ENCODE results near the gene ARHGEF26.

The ARHGEF26 gene

GRCh38 chr3:154115332-154115731, 5.9 kb upstream of the ARHGEF26 start:
- DNase-seq, result no peak

- peak; percentile 37 for DNase-seq
Observed at GRCh38 chr3:154119951-154120350, 1.2 kb upstream of the ARHGEF26 start.

GRCh38 chr3:154121701-154122551, 736 bp downstream of the ARHGEF26 start:
- DNase-seq, result peak; percentile 62

- DNase-seq, result no peak
Observed at GRCh38 chr3:154122552-154122911, 1.3 kb downstream of the ARHGEF26 start.

- DNase-seq, result no peak
Observed at GRCh38 chr3:154122912-154123559, 1.8 kb downstream of the ARHGEF26 start.

- DNase-seq, result no peak
Observed at GRCh38 chr3:154123906-154124305, 2.7 kb downstream of the ARHGEF26 start.

- no peak for DNase-seq
Observed at GRCh38 chr3:154125378-154126030, 4.3 kb downstream of the ARHGEF26 start.

- no peak for DNase-seq
Observed at GRCh38 chr3:154126651-154127050, 5.5 kb downstream of the ARHGEF26 start.

GRCh38 chr3:154129625-154130024, 8.4 kb downstream of the ARHGEF26 start:
- DNase-seq, result no peak

GRCh38 chr3:154130540-154130939, 9.3 kb downstream of the ARHGEF26 start:
- no peak for DNase-seq

GRCh38 chr3:154131830-154132229, 10.6 kb downstream of the ARHGEF26 start:
- DNase-seq, result peak; percentile 12

- DNase-seq, result peak; percentile 24
Observed at GRCh38 chr3:154132777-154133375, 11.7 kb downstream of the ARHGEF26 start.

- DNase-seq, result no peak
Observed at GRCh38 chr3:154135511-154136173, 14.5 kb downstream of the ARHGEF26 start.

- no peak for DNase-seq
Observed at GRCh38 chr3:154137036-154137435, 15.8 kb downstream of the ARHGEF26 start.

- peak; percentile 51 for DNase-seq
Observed at GRCh38 chr3:154139996-154140436, 18.8 kb downstream of the ARHGEF26 start.

- DNase-seq, result no peak
Observed at GRCh38 chr3:154142608-154143007, 21.4 kb downstream of the ARHGEF26 start.

GRCh38 chr3:154143873-154144272, 22.7 kb downstream of the ARHGEF26 start:
- DNase-seq, result no peak

GRCh38 chr3:154144825-154145465, 23.8 kb downstream of the ARHGEF26 start:
- no peak for DNase-seq

GRCh38 chr3:154148541-154148940, 27.4 kb downstream of the ARHGEF26 start:
- no peak for DNase-seq

GRCh38 chr3:154149286-154149685, 28.1 kb downstream of the ARHGEF26 start:
- DNase-seq, result no peak

- no peak for DNase-seq
Observed at GRCh38 chr3:154151969-154152368, 30.8 kb downstream of the ARHGEF26 start.

GRCh38 chr3:154152741-154153140, 31.6 kb downstream of the ARHGEF26 start:
- DNase-seq, result no peak

Data from COR-L47 (cell line).